ENCODE results near the gene ZNF813.

GRCh38 chr19:53518716-53519115, 51.2 kb downstream of the ZNF813 start:
- no peak for TF ChIP-seq REST (IDR thresholded peaks at IDR 0.05)
- TF ChIP-seq JUNB (IDR thresholded peaks at IDR 0.05): no peak
- TF ChIP-seq POLR2AphosphoS2 (conservative IDR thresholded peaks at IDR 0.05; ENCODE audit: low read length): no peak
- TF ChIP-seq USF2 (IDR thresholded peaks at IDR 0.05): no peak
- no peak for TF ChIP-seq BHLHE40 (IDR thresholded peaks at IDR 0.05; ENCODE audit: low read depth, low read length)
- no peak for TF ChIP-seq PBX3 (IDR thresholded peaks at IDR 0.05)
- no peak for TF ChIP-seq CTCF (IDR thresholded peaks at IDR 0.05)
- TF ChIP-seq RAD21 (conservative IDR thresholded peaks at IDR 0.05 in 1 of 2, IDR thresholded peaks at IDR 0.05 in 1 of 2): no peak
- TF ChIP-seq POLR2A (IDR thresholded peaks at IDR 0.05; ENCODE audit: low read length): no peak
- no peak for TF ChIP-seq ZSCAN20 (CRISPR knock-in tag; IDR thresholded peaks at IDR 0.05)
